ENCODE data around the gene YIF1A. TPM values are rescaled to one million over a fixed set of nuclear protein-coding genes. Genes with fewer than 3 reads are reported as not detected.

The YIF1A gene
- total RNA-seq, 2 experiments from 2014 or later = 57.4 to 64.0 TPM

DNA sequence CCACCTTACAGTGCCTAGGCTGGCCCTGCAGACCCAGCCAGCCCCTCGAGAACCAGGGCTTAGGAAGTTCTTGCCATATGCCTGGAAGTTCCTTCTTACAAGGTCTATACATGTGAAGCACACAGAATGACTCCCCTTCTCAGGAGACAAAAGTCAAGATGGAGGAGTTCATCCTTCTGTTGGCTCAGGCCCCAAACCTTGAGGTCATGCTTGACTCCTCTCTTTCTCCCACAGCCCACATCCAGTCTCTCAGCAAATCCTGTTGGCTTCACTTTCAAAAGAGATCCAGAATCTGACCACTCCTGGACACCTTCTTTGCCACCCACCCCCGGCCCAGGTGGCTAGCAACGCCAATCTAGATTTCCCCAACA is 29.6 kb upstream of the YIF1A start:
- ChIA-PET CTCF (interaction anchor here (0.7 to 10.2 kb wide), 4 partner anchors 8 to 96 kb away, joined by 3 to 149 read pairs (median 72); partner anchors contain the start of gene RIN1), POLR2A (interaction anchor here (0.9 to 6.9 kb wide), 7 partner anchors 8 to 38 kb away, joined by 3 to 38 read pairs (median 6); partner anchors contain the start of genes BRMS1, RIN1 and YIF1A)
- DNase-seq (no peak), ATAC-seq (no peak)
- peak overlapping the region; percentile 96 for H3K27ac Mint-ChIP-seq
- H3K36me3 Mint-ChIP-seq (ENCODE audit: low read depth) = peaks cover 12% of the 10 kb centered on the region
- no peaks in the 10 kb centered on the region for H3K27me3 Mint-ChIP-seq
- intact Hi-C loops (cut with micrococcal nuclease) = no loop called here
- H3K9me3 Mint-ChIP-seq = peaks cover 6% of the 10 kb centered on the region
- H3K4me1 Mint-ChIP-seq (ENCODE audit: low read depth) = peaks cover 61% of the 10 kb centered on the region
- TF ChIP-seq, protein P1, sequence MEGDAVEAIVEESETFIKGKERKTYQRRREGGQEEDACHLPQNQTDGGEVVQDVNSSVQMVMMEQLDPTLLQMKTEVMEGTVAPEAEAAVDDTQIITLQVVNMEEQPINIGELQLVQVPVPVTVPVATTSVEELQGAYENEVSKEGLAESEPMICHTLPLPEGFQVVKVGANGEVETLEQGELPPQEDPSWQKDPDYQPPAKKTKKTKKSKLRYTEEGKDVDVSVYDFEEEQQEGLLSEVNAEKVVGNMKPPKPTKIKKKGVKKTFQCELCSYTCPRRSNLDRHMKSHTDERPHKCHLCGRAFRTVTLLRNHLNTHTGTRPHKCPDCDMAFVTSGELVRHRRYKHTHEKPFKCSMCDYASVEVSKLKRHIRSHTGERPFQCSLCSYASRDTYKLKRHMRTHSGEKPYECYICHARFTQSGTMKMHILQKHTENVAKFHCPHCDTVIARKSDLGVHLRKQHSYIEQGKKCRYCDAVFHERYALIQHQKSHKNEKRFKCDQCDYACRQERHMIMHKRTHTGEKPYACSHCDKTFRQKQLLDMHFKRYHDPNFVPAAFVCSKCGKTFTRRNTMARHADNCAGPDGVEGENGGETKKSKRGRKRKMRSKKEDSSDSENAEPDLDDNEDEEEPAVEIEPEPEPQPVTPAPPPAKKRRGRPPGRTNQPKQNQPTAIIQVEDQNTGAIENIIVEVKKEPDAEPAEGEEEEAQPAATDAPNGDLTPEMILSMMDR (IDR thresholded peaks at IDR 0.05) = no peak
- peak overlapping the region; percentile 80 for H3K4me3 Mint-ChIP-seq

DNA sequence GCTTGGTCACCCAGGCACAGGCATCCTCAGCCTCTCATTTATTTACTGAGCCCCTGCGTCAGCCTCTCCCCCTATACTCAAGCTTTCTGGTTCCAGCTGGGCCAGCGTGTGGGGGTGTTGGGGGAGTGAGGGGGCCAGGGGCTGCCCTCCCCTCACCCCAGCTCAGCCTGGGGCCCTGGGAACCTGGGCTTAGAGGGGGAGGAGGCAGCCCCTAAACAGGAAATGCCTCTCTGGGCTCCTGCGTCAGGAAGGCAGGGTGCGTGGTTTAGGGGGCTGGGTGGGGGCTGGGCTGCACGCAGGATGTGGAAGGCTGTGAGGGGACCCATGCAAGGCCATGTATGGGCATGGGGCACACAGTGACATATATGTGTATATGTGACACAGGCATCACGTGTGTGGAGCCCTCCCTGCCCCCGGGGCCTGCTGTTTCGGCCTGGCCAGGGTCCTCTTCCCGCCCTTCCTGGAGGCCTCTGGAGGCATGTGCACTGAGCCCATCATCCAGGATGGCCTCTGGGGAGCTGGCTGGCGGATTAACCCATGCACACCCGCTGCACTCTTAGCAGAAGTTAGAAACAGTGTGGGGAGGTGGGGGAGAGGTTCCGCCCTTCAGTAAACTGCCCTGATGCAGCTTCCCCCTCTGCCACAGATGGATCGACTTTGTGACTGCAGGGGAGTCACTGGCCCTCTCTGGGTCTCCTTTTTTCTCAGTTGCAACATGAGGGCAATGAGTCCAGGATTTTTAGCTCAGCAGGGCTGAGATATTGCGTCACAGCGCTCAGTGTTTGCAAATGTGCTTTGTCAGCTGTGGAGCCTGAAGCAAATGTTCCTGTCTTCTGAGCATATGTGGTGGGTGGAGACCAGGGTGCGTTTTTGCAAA is 29.0 kb upstream of the YIF1A start:
- DNase-seq = peak; percentile 95
- Mint-ChIP-seq H3K4me3 (peak overlapping the region; percentile 80), H3K4me1 (ENCODE audit: low read depth) (peaks cover 56% of the 10 kb centered on the region), H3K36me3 (ENCODE audit: low read depth) (peaks cover 12% of the 10 kb centered on the region), H3K27ac (peak overlapping the region; percentile 96), H3K9me3 (peaks cover 6% of the 10 kb centered on the region), H3K27me3 (no peaks in the 10 kb centered on the region)
- POLR2A ChIA-PET = interaction anchor here (0.7 to 6.9 kb wide), 9 partner anchors 9 to 428 kb away, joined by 3 to 38 read pairs (median 4); partner anchors contain the start of genes BRMS1, CCDC85B, RIN1 and YIF1A
- CTCF ChIA-PET = interaction anchor here (0.7 to 10.2 kb wide), 7 partner anchors 9 to 95 kb away, joined by 3 to 149 read pairs (median 3); partner anchors contain the start of gene RIN1
- TF ChIP-seq, protein P1 (IDR thresholded peaks at IDR 0.05) = no peak
- ATAC-seq = peak; percentile 75
- intact Hi-C loops (cut with micrococcal nuclease) = no loop called here

DNA sequence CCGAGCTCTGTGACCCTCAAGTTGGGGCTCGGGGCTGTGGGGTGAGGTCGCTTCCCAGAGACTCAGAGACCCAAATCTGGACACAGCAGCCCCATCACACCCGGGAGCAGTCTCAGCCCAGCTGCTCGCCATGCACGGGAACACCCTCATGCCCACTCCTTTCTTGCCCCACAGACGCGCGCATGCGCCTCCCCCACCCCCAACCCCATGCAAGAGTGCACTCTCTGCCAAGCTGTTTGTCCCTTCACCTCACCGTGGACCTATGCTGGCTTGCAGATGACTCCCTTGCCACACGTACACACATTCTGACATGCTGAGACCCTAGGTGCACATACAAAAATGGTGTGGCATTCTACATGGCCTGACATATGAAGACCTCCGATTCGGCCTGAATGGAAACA is 28.4 kb upstream of the YIF1A start:
- peak overlapping the region; percentile 96 for H3K27ac Mint-ChIP-seq
- DNase-seq (peak; percentile 82), ATAC-seq (peak; percentile 17)
- H3K36me3 Mint-ChIP-seq (ENCODE audit: low read depth) = peaks cover 12% of the 10 kb centered on the region
- peaks cover 6% of the 10 kb centered on the region for H3K9me3 Mint-ChIP-seq
- H3K27me3 Mint-ChIP-seq = no peaks in the 10 kb centered on the region
- TF ChIP-seq, protein P1 (IDR thresholded peaks at IDR 0.05) = no peak
- ChIA-PET POLR2A (interaction anchor here (0.5 to 6.9 kb wide), 12 partner anchors 9 to 484 kb away, joined by 3 to 38 read pairs (median 3); partner anchors contain the start of genes B4GAT1, BRMS1, CCDC85B and RIN1), CTCF (interaction anchor here (1.0 to 10.2 kb wide), 6 partner anchors 9 to 69 kb away, joined by 3 to 149 read pairs (median 8); partner anchors contain the start of gene RIN1)
- H3K4me3 Mint-ChIP-seq = peak overlapping the region; percentile 80
- peaks cover 52% of the 10 kb centered on the region for H3K4me1 Mint-ChIP-seq (ENCODE audit: low read depth)
- intact Hi-C loops (cut with micrococcal nuclease) = no loop called here

DNA sequence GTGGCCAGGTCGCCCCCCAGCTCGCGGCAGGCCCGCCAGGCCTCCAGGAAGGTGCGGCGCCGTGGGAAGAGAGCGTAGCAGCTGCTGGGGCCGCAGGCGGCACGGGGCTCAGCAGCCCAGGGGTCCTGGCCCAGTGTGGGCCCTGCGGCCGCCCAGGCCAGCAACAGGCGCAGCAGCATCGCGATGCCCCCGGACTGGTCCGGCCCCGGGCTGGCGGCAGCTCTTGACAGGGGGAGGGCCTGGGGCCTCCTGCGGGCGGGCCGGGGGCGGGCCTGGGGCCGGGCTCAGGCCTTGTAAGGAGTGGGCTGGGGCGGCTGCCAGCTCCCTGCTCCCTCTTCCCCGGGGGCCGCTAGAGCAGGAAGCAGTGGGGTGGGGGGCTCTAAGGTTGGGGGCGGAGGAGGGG is 27.9 kb upstream of the YIF1A start, which contains the start of gene CD248:
CD248 (minus strand) TSS at position 196 of the 403 bp plus-strand sequence; CDS start at position 179, 17 bp downstream.
- TF ChIP-seq, protein P1 (IDR thresholded peaks at IDR 0.05) = no peak
- DNase-seq (peak; percentile 56), ATAC-seq (no peak)
- POLR2A ChIA-PET = interaction anchor here (0.5 to 6.9 kb wide), 7 partner anchors 10 to 484 kb away, joined by 3 to 38 read pairs (median 3); partner anchors contain the start of genes B4GAT1, BRMS1, RIN1 and SNX32
- CTCF ChIA-PET = interaction anchor here (1.0 to 10.2 kb wide), 5 partner anchors 10 to 69 kb away, joined by 3 to 149 read pairs (median 12); partner anchors contain the start of gene RIN1
- peaks cover 6% of the 10 kb centered on the region for H3K9me3 Mint-ChIP-seq
- peaks cover 49% of the 10 kb centered on the region for H3K4me1 Mint-ChIP-seq (ENCODE audit: low read depth)
- H3K4me3 Mint-ChIP-seq = peak within 1 kb of the TSS; percentile 80
- intact Hi-C loops (cut with micrococcal nuclease) = no loop called here
- H3K27ac Mint-ChIP-seq = peak within 1 kb of the TSS; percentile 97
- peaks cover 12% of the 10 kb centered on the region for H3K36me3 Mint-ChIP-seq (ENCODE audit: low read depth)
- H3K27me3 Mint-ChIP-seq = no peaks in the 10 kb centered on the region

All from activated CD8-positive, alpha-beta T cell treated with anti-CD3 and anti-CD28 coated beads for 36 hours (primary cell).